ENCODE data around the gene CTSC.

- no peak for TF ChIP-seq CTCF (IDR thresholded peaks at IDR 0.05)
- TF ChIP-seq POLR2A (IDR thresholded peaks at IDR 0.05) = no peak
These were observed 21.5 kb downstream of the CTSC start for GRCh38 chr11:88315981-88316441.
